Esophagus (tissue), 2 donors: Measurements from ENCODE around the gene RRP36. TPM values are rescaled to one million over a fixed set of nuclear protein-coding genes. Genes with fewer than 3 reads are reported as not detected.
A peak's percentile ranks its signal among the peaks of the same experiment; 100 is the strongest.

Experiments used
- H3K27ac ChIP-seq, 2 donors: one replicate each; pipeline ENCODE4 v1.5.1; 2013; ENCODE audit warnings: low read depth in 2 of 2, mild to moderate bottlenecking in 2 of 2, inconsistent platforms in 1 of 2, low read length in 1 of 2, moderate library complexity in 1 of 2
- H3K27me3 ChIP-seq, 2 donors: one replicate each; pipeline ENCODE4 v1.6.1; 2013; ENCODE audit warnings: low read length in 2 of 2, control low read depth in 1 of 2, mild to moderate bottlenecking in 1 of 2; ENCODE audit not compliant: insufficient read depth in 2 of 2, control insufficient read depth in 1 of 2
- H3K36me3 ChIP-seq, 2 donors: one replicate each; pipeline ENCODE4 v1.6.1; 2013; ENCODE audit warnings: low read length in 1 of 2; ENCODE audit not compliant: control insufficient read depth in 2 of 2, insufficient read depth in 2 of 2
- H3K4me1 ChIP-seq, 2 donors: one replicate each; pipeline ENCODE4 v1.6.1; 2013; ENCODE audit warnings: low read length in 1 of 2; ENCODE audit not compliant: control insufficient read depth in 2 of 2, insufficient read depth in 2 of 2
- H3K4me3 ChIP-seq, 2 donors: one replicate each; pipeline ENCODE4 v1.5.1; 2013; ENCODE audit warnings: low read length in 2 of 2, mild to moderate bottlenecking in 2 of 2, low read depth in 1 of 2, moderate library complexity in 1 of 2
- H3K9me3 ChIP-seq, 2 donors: one replicate each; pipeline ENCODE4 v1.6.1; 2013; ENCODE audit warnings: mild to moderate bottlenecking in 2 of 2, low read depth in 1 of 2, low read length in 1 of 2, moderate library complexity in 1 of 2; ENCODE audit not compliant: control insufficient read depth in 2 of 2, insufficient read depth in 1 of 2
- WGBS, 2 donors: extraction: QIAGEN DNeasy Blood & Tissue Kit; methylation state at CpG; one replicate each; pipeline ENCODE4 v1.1.7; 2013; 5-methylcytosine and 5-hydroxymethylcytosine counted together
- polyA plus RNA-seq, 2 donors: library from polyadenylated mRNA; stranded (reverse); fragments of 200-250 nt; gene quantifications; one replicate each; pipeline ENCODE4 v1.2.3, GENCODE V29; 2013
- donor health status: healthy with polysubstance abuse.
- donor health status: Bipolar disorder and iron deficiency.

The RRP36 gene
- polyA plus RNA-seq, 2 donors: 18.4 to 40.3 TPM

GRCh38 chr6:43016176-43016942 lies 5.1 kb upstream of the RRP36 start:
- WGBS, 2 donors: 73 to 75% methylated on average over 7 of the region's 7 CpGs
- Histone ChIP-seq H3K9me3 (no peaks in the 10 kb centered on the region), H3K36me3 (peaks cover 4 to 27% of the 10 kb centered on the region in 2 donors), H3K4me3 (no peak overlapping the region), H3K27ac (no peak overlapping the region), H3K27me3 (no peaks in the 10 kb centered on the region), H3K4me1 (peaks cover 6 to 12% of the 10 kb centered on the region in 2 donors)

DNA sequence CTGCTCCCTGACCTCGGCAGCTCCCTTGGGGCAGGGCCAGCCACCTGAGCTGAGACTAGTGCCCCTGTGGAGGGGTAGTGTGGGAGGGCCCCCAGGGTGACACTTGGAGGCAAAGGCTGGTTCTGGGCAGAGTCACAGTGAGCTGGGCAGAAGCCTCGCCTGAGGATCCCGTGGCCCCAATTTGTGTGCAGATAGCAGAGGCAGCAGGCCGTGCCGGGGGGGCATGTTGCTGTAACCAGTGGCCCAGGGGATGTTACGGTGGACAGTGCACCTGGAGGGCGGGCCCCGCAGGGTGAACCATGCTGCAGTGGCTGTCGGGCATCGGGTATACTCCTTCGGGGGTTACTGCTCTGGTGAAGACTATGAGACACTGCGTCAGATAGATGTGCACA lies 4.5 kb upstream of the RRP36 start:
- Histone ChIP-seq H3K4me1 (peaks cover 6 to 12% of the 10 kb centered on the region in 2 donors), H3K9me3 (no peaks in the 10 kb centered on the region), H3K36me3 (peaks cover 4 to 21% of the 10 kb centered on the region in 2 donors), H3K27me3 (no peaks in the 10 kb centered on the region), H3K27ac (no peak overlapping the region), H3K4me3 (no peak overlapping the region)
- 89 to 91% methylated on average over 12 of the region's 12 CpGs for WGBS, 2 donors

DNA sequence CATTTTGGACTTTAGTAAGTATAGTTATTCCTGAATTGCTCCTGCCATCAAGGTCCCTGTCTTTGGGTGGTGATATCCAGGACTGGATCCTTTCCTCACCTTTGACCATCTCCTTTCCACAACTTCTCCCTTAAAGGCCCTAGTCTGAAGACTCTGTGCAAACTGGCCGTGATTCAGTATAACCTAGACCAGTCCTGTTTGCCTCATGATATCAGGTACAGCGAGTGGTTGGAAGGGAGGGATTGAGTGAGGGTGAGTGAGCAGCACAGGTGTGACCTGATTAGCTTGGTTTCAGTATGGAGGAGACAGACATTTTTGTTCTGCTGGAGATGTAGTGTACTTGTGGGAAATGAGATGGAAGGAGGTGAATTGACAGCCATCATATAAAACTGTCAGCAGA lies 2.3 kb upstream of the RRP36 start:
- Histone ChIP-seq H3K4me1 (peaks cover 4 to 12% of the 10 kb centered on the region in 2 donors), H3K27me3 (no peaks in the 10 kb centered on the region), H3K9me3 (no peaks in the 10 kb centered on the region), H3K4me3 (no peak overlapping the region), H3K36me3 (peaks cover 4 to 21% of the 10 kb centered on the region in 2 donors), H3K27ac (no peak overlapping the region)
- WGBS, 2 donors: 81 to 91% methylated on average over 2 of the region's 2 CpGs

DNA sequence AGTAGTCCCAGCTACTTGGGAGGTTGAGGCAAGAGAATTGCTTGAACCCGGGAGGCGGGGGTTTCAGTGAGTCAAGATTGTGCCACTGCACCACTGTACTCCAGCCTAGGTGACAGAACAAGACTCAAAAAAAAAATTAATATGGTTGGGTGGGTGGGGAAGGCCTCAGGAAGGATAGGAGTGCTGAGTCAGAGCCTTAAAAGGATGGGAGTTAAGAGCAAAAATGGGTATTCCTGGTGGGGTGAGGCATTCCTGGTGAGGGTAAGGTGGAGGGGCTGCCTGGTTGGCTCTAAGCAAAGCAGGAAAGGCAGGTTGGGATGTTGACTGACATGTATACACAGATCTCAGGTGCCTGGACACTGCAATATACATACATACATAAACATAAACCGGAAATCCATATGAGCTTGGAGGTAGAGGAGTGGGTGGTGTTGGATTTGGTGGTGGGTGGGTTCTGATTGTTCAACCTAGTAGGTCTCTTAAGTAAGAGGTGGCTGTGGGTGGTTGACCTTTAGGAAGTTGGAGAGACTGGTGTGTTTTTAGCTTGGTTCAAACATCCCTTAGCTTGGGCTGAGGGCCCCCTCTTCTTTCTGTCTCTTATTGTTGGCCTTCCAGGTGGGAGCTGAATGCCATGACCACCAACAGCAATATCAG lies 1.2 kb upstream of the RRP36 start:
- 89% methylated on average over 3 of the region's 3 CpGs for WGBS, 2 donors
- H3K36me3 ChIP-seq: peaks cover 7 to 27% of the 10 kb centered on the region in 2 donors
- peak overlapping the region in 1 of 2 donors; percentile 90 for H3K27ac ChIP-seq
- no peak overlapping the region for H3K4me3 ChIP-seq
- no peaks in the 10 kb centered on the region for H3K9me3 ChIP-seq
- H3K4me1 ChIP-seq: peaks cover 4 to 12% of the 10 kb centered on the region in 2 donors
- H3K27me3 ChIP-seq: no peaks in the 10 kb centered on the region

- peaks cover 4 to 12% of the 10 kb centered on the region in 2 donors for H3K4me1 ChIP-seq
- peak overlapping the region; percentile 92 to 94 for H3K4me3 ChIP-seq
- H3K27me3 ChIP-seq: no peaks in the 10 kb centered on the region
- H3K27ac ChIP-seq: peak overlapping the region; percentile 90 to 94
- H3K36me3 ChIP-seq: peaks cover 7 to 27% of the 10 kb centered on the region in 2 donors
- H3K9me3 ChIP-seq: no peaks in the 10 kb centered on the region
- 45 to 47% methylated on average over 5 of the region's 5 CpGs for WGBS, 2 donors
Observed at GRCh38 chr6:43020847-43021246, 576 bp upstream of the RRP36 start.

DNA sequence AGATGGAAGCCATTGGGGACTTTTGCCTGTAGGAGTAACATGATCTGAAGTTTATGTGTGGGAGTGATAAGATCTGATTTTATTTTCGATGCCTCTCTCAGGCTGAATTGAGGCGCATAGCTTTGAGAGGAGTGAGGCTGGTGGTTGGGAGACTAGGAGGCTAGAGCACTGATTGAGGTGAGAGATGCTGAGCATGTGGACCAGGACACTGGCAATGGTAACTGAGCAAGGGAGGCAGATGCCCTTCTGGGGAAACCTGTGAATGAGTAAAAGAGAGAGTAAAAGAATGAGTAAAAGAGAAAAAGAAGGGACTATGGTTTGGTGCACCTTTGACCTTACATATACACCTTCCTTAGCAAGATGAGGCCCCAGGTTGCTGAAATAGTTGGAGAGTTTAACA lies 3.0 kb downstream of the RRP36 start:
- 87 to 93% methylated on average over 2 of the region's 2 CpGs for WGBS, 2 donors
- H3K36me3 ChIP-seq: peaks cover 3 to 34% of the 10 kb centered on the region in 2 donors
- H3K4me1 ChIP-seq: peaks cover 2 to 4% of the 10 kb centered on the region in 2 donors
- H3K27me3 ChIP-seq: no peaks in the 10 kb centered on the region
- no peaks in the 10 kb centered on the region for H3K9me3 ChIP-seq
- H3K27ac ChIP-seq: no peak overlapping the region
- no peak overlapping the region for H3K4me3 ChIP-seq

- Histone ChIP-seq H3K9me3 (no peaks in the 10 kb centered on the region), H3K27ac (no peak overlapping the region), H3K4me3 (no peak overlapping the region), H3K36me3 (peaks cover 3 to 34% of the 10 kb centered on the region in 2 donors), H3K27me3 (no peaks in the 10 kb centered on the region), H3K4me1 (no peaks in the 10 kb centered on the region)
- 91 to 92% methylated on average over 5 of the region's 5 CpGs for WGBS, 2 donors
Observed at GRCh38 chr6:43026365-43026764, 4.9 kb downstream of the RRP36 start.

- no peaks in the 10 kb centered on the region for H3K27me3 ChIP-seq
- no peaks in the 10 kb centered on the region for H3K9me3 ChIP-seq
- no peak overlapping the region for H3K27ac ChIP-seq
- peaks cover 3 to 35% of the 10 kb centered on the region in 2 donors for H3K36me3 ChIP-seq
- H3K4me3 ChIP-seq: no peak overlapping the region
- WGBS, 2 donors: 90 to 92% methylated on average over 9 of the region's 9 CpGs
- H3K4me1 ChIP-seq: no peaks in the 10 kb centered on the region
Observed at GRCh38 chr6:43029120-43029519, 7.7 kb downstream of the RRP36 start.

DNA sequence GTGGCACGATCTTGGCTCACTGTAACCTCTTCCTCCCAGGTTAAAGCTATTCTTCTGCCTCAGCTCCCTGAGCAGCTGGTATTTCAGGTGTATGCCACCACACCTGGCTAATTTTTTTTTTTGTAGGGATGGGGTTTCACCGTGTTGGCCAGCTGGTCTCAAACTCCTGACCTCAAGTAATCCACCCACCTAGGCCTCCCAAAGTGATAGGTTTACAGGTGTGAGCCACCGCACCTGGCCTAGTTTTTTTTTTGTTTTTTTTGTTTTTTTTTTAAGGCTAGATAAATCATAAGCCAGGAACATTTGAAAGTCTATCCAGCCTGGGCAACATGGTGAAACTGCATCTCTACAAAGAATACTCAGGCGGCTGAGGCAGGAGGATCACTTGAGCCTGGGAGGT lies 10.9 kb downstream of the RRP36 start:
- Histone ChIP-seq H3K9me3 (no peaks in the 10 kb centered on the region), H3K4me1 (no peaks in the 10 kb centered on the region), H3K4me3 (no peak overlapping the region), H3K27me3 (no peaks in the 10 kb centered on the region), H3K36me3 (peaks cover 0 to 27% of the 10 kb centered on the region in 2 donors), H3K27ac (no peak overlapping the region)
- 95% methylated on average over 4 of the region's 4 CpGs for WGBS, 2 donors
